Measurements from ENCODE around the gene LRFN2.

GRCh38 chr6:40371095-40371494 is 216.1 kb downstream of the LRFN2 start:
- TF ChIP-seq CTCF (IDR thresholded peaks at IDR 0.05) = no peak
- no peak for TF ChIP-seq POLR2AphosphoS5 (IDR thresholded peaks at IDR 0.05)

Measured in prostate gland (tissue), 2 donors.